C4-2B (cell line): ENCODE results near the gene MARCHF6.

Experiments used
- ZFX ChIP-seq: fragments of 450-650 bp; IDR thresholded peaks from 2 replicates; pipeline ENCODE4 v1.6.1; 2017
- TF ChIP-seq, protein P1 (sequence below): fragments of 450-650 bp; conservative IDR thresholded peaks from 2 replicates; pipeline ENCODE4 v1.5.1; 2017; ENCODE audit warnings: mild to moderate bottlenecking

DNA sequence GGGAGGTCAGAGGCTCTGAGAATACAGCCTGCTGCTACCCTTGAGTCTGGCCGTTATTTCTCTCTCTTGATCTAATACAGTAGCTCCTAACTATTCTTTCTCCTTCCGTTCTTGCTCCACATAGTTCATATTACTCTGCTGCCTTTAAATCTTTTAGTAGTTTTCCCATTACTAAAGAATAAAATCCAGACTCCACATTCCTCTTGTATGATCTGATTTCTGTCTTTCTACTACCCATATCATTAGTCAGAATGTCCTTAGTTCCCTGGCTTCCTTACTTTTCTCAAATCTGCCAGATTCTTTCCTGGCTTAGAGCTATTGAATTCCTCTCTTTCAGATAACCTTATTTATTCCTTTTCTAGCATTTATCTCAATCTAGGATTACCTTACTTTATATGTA is 40.0 kb downstream of the MARCHF6 start:
- TF ChIP-seq, protein P1, sequence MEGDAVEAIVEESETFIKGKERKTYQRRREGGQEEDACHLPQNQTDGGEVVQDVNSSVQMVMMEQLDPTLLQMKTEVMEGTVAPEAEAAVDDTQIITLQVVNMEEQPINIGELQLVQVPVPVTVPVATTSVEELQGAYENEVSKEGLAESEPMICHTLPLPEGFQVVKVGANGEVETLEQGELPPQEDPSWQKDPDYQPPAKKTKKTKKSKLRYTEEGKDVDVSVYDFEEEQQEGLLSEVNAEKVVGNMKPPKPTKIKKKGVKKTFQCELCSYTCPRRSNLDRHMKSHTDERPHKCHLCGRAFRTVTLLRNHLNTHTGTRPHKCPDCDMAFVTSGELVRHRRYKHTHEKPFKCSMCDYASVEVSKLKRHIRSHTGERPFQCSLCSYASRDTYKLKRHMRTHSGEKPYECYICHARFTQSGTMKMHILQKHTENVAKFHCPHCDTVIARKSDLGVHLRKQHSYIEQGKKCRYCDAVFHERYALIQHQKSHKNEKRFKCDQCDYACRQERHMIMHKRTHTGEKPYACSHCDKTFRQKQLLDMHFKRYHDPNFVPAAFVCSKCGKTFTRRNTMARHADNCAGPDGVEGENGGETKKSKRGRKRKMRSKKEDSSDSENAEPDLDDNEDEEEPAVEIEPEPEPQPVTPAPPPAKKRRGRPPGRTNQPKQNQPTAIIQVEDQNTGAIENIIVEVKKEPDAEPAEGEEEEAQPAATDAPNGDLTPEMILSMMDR = no peak
- TF ChIP-seq ZFX = no peak
